OCI-LY7 (cell line): ENCODE measurements around the gene GPS1. TPM values are rescaled to one million over a fixed set of nuclear protein-coding genes. Genes with fewer than 3 reads are reported as not detected.

Experiments
- BruUV-seq: library from RNA; stranded (reverse); fragments of 400-500 nt; replicated peaks from 2 replicates; lab custom pipeline; 2021; lab: Mats Ljungman, UMichigan
- CTCF ChIA-PET: fragments of 300-600 bp; sonication (Branson Sonifier 250); formaldehyde crosslinking; loops from one replicate; lab custom pipeline; 2022; ENCODE audit warnings: antibody characterized with exemption; ENCODE audit not compliant: unreplicated experiment; lab: Charles Lee
- POLR2A ChIA-PET: fragments of 300-600 bp; sonication (Branson Sonifier 250); formaldehyde crosslinking; loops from one replicate; lab custom pipeline; 2022; ENCODE audit warnings: antibody characterized with exemption; lab: Charles Lee
- DNase-seq: peaks from one replicate; pipeline ENCODE4 v3.0.0-alpha.2; 2015; ENCODE audit warnings: low spot score
- H2AFZ ChIP-seq: fragments of 200-600 bp; sonication (generic), shearing (Covaris generic); 2 replicates; pipeline ENCODE4 v1.6.1; 2014; ENCODE audit warnings: mild to moderate bottlenecking, antibody characterized with exemption, low read length, moderate library complexity
- H3K27ac ChIP-seq: fragments of 200-600 bp; sonication (generic); 2 replicates; pipeline ENCODE4 v1.5.1; 2014; ENCODE audit warnings: mixed run types, low read depth, mild to moderate bottlenecking, moderate library complexity, low read length, inconsistent platforms; ENCODE audit not compliant: poor library complexity, severe bottlenecking
- H3K36me3 ChIP-seq: fragments of 200-600 bp; sonication (generic); 2 replicates; pipeline ENCODE4 v1.6.1; 2014; ENCODE audit warnings: mild to moderate bottlenecking, antibody characterized with exemption, low read length, moderate library complexity, mixed read lengths; ENCODE audit not compliant: insufficient read depth
- H3K4me1 ChIP-seq: fragments of 200-600 bp; sonication (generic); 2 replicates; pipeline ENCODE4 v1.5.1; 2014; ENCODE audit warnings: mild to moderate bottlenecking, low read length; ENCODE audit not compliant: insufficient read depth, poor library complexity, severe bottlenecking
- H3K4me2 ChIP-seq: fragments of 200-600 bp; sonication (generic); 2 replicates; pipeline ENCODE4 v1.6.1; 2014; ENCODE audit warnings: mild to moderate bottlenecking, low read length
- H3K4me3 ChIP-seq: fragments of 200-600 bp; sonication (generic); 2 replicates; pipeline ENCODE4 v1.5.1; 2014; ENCODE audit warnings: mild to moderate bottlenecking, low read depth, low read length; ENCODE audit not compliant: poor library complexity, severe bottlenecking
- H3K79me2 ChIP-seq: fragments of 200-600 bp; sonication (generic); 2 replicates; pipeline ENCODE4 v1.6.1; 2016; ENCODE audit warnings: low read depth, mild to moderate bottlenecking, low read length, moderate library complexity, mixed read lengths; ENCODE audit not compliant: insufficient read depth
- H3K9me2 ChIP-seq: fragments of 200-600 bp; sonication (generic); 2 replicates; pipeline ENCODE4 v1.6.1; 2016; ENCODE audit warnings: mild to moderate bottlenecking, low read length, mixed read lengths; ENCODE audit not compliant: insufficient read depth
- H3K9me3 ChIP-seq: fragments of 200-600 bp; sonication (generic); 2 replicates; pipeline ENCODE4 v1.6.1; 2014; ENCODE audit warnings: mild to moderate bottlenecking, mixed run types, low read length, mixed read lengths
- H4K20me1 ChIP-seq: fragments of 200-600 bp; sonication (generic); 2 replicates; pipeline ENCODE4 v1.6.1; 2014; ENCODE audit warnings: mild to moderate bottlenecking, antibody characterized with exemption, low read length, moderate library complexity, mixed read lengths; ENCODE audit not compliant: insufficient read depth
- CTCF ChIP-seq: fragments of 200-600 bp; sonication (generic); conservative IDR thresholded peaks from 2 replicates; pipeline ENCODE4 v1.5.1; 2014; ENCODE audit warnings: mild to moderate bottlenecking, antibody characterized with exemption, low read length, moderate library complexity, mixed read lengths
- EZH2phosphoT487 ChIP-seq: fragments of 200-600 bp; sonication (generic); IDR thresholded peaks from 2 replicates; pipeline ENCODE4 v1.6.1; 2018; ENCODE audit warnings: low read depth, borderline replicate concordance, mild to moderate bottlenecking, mixed run types, antibody characterized with exemption, low read length, moderate library complexity, mixed read lengths
- intact Hi-C: fragments of 100-400 bp; cut with micrococcal nuclease; formaldehyde crosslinking; loops from one replicate; pipeline ENCODE4 v1.10.0; 2022; ENCODE audit not compliant: unreplicated experiment
- total RNA-seq, 2 experiments: library from RNA; depleted of rRNA in 1 of 2; stranded (reverse); fragments of >200 nt in 1 of 2; shearing (Covaris generic) in 1 of 2; gene quantifications; 2 replicates each; pipeline ENCODE4 v1.2.3, GENCODE V29; 2014 to 2022

GPS1 gene
- total RNA-seq, 2 experiments from 2014 or later = 133 to 169 TPM

GRCh38 chr17:82014432-82014831, 37.3 kb upstream of the GPS1 start:
- TF ChIP-seq EZH2phosphoT487 = no peak
- no peak for TF ChIP-seq CTCF
- no TSS peak for BruUV-seq
- intact Hi-C loops = no loop called here
- Histone ChIP-seq H4K20me1 (no peaks in the 10 kb centered on the region), H2AFZ (no peak overlapping the region), H3K4me2 (no peak overlapping the region), H3K9me2 (no peaks in the 10 kb centered on the region), H3K9me3 (no peaks in the 10 kb centered on the region), H3K36me3 (peaks cover 11% of the 10 kb centered on the region; the same call in 1 of the 2 replicates), H3K4me3 (no peak overlapping the region), H3K27ac (no peak overlapping the region), H3K79me2 (no peaks in the 10 kb centered on the region), H3K4me1 (no peaks in the 10 kb centered on the region)
- POLR2A ChIA-PET = no interaction called here
- CTCF ChIA-PET = no interaction called here
- DNase-seq = no peak

GRCh38 chr17:82014971-82015310, 36.8 kb upstream of the GPS1 start:
- ChIA-PET CTCF (no interaction called here), POLR2A (no interaction called here)
- Histone ChIP-seq H3K27ac (no peak overlapping the region), H4K20me1 (no peaks in the 10 kb centered on the region), H3K9me2 (no peaks in the 10 kb centered on the region), H3K4me3 (no peak overlapping the region), H3K79me2 (no peaks in the 10 kb centered on the region), H3K4me1 (peaks cover 4% of the 10 kb centered on the region), H2AFZ (no peak overlapping the region), H3K36me3 (peaks cover 11% of the 10 kb centered on the region; the same call in 1 of the 2 replicates), H3K4me2 (no peak overlapping the region), H3K9me3 (no peaks in the 10 kb centered on the region)
- no peak for DNase-seq
- no TSS peak for BruUV-seq
- intact Hi-C loops = no loop called here
- no peak for TF ChIP-seq CTCF
- no peak for TF ChIP-seq EZH2phosphoT487

- ChIA-PET POLR2A (no interaction called here), CTCF (no interaction called here)
- Histone ChIP-seq H4K20me1 (no peaks in the 10 kb centered on the region), H3K27ac (no peak overlapping the region), H2AFZ (no peak overlapping the region), H3K9me2 (no peaks in the 10 kb centered on the region), H3K4me2 (no peak overlapping the region), H3K36me3 (peaks cover 11% of the 10 kb centered on the region; the same call in 1 of the 2 replicates), H3K4me1 (peaks cover 9% of the 10 kb centered on the region), H3K79me2 (no peaks in the 10 kb centered on the region), H3K4me3 (no peak overlapping the region), H3K9me3 (no peaks in the 10 kb centered on the region)
- TF ChIP-seq EZH2phosphoT487 (no peak), CTCF (no peak)
- no peak for DNase-seq
- intact Hi-C loops = no loop called here
- no TSS peak for BruUV-seq
These were observed 36.3 kb upstream of the GPS1 start for GRCh38 chr17:82015311-82015971.
